Lower leg skin (tissue), 3 donors: Measurements from ENCODE around the gene TALDO1.

Experiments
- POLR2A ChIP-seq, 2 donors: fragments of 450-650 bp; IDR thresholded peaks; one replicate each; pipeline ENCODE4 v1.6.1; 2016 to 2017; ENCODE audit warnings: antibody characterized with exemption in 2 of 2, mild to moderate bottlenecking in 1 of 2, moderate library complexity in 1 of 2
- TF ChIP-seq, protein P1 (sequence below), 3 donors: fragments of 450-650 bp; IDR thresholded peaks; one replicate each; pipeline ENCODE4 v1.5.1; 2016; ENCODE audit warnings: antibody characterized with exemption in 3 of 3, mild to moderate bottlenecking in 3 of 3, moderate library complexity in 2 of 3

DNA sequence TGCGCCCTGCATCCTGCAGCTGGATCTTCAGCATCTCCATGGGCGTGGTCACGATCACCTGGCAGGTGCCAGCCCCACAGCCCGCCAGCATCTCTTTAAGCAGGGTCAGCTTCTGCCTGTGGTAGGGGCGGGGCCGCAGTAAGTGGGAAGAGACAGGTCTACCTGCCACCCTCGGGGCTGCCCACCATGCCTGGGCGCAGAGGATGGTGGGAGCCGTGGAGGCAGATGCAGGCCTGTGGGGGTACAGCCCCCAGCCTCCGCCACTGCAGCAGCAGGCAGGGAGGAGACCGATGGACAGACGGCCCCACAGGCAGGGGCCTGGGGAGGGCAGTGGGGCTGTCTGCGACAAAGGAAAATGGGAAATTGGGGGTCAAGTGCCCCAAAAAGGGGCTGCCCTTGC is 45.6 kb downstream of the TALDO1 start:
- no peak for TF ChIP-seq POLR2A (IDR thresholded peaks at IDR 0.05)
- TF ChIP-seq, protein P1, sequence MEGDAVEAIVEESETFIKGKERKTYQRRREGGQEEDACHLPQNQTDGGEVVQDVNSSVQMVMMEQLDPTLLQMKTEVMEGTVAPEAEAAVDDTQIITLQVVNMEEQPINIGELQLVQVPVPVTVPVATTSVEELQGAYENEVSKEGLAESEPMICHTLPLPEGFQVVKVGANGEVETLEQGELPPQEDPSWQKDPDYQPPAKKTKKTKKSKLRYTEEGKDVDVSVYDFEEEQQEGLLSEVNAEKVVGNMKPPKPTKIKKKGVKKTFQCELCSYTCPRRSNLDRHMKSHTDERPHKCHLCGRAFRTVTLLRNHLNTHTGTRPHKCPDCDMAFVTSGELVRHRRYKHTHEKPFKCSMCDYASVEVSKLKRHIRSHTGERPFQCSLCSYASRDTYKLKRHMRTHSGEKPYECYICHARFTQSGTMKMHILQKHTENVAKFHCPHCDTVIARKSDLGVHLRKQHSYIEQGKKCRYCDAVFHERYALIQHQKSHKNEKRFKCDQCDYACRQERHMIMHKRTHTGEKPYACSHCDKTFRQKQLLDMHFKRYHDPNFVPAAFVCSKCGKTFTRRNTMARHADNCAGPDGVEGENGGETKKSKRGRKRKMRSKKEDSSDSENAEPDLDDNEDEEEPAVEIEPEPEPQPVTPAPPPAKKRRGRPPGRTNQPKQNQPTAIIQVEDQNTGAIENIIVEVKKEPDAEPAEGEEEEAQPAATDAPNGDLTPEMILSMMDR (IDR thresholded peaks at IDR 0.05): no peak
